ENCODE results near the gene OR10H4. TPM values are rescaled to one million over a fixed set of nuclear protein-coding genes. Genes with fewer than 3 reads are reported as not detected.

The OR10H4 gene
- total and polyA plus RNA-seq, 2 of the 4 experiments (the other 2 are of a cell fraction), result not detected

GRCh38 chr19:15902254-15902653 is 46.6 kb upstream of the OR10H4 start:
- Histone ChIP-seq H3K4ac (ENCODE audit: low read depth, low read length) (no peak overlapping the region), H4K91ac (ENCODE audit: insufficient read depth, low read depth, low read length) (no peak overlapping the region), H3K4me3 (ENCODE audit: insufficient read depth, low read depth, low read length) (no peak overlapping the region), H3K36me3 (ENCODE audit: control insufficient read depth, insufficient read depth, low read length) (no peaks in the 10 kb centered on the region), H2BK5ac (ENCODE audit: low read depth, low read length, poor library complexity, severe bottlenecking) (no peak overlapping the region), H4K20me1 (ENCODE audit: insufficient read depth, low read length) (no peaks in the 10 kb centered on the region), H2BK120ac (ENCODE audit: low read depth, low read length) (no peak overlapping the region), H2AFZ (replicated peaks; ENCODE audit: low read length, poor library complexity) (no peak overlapping the region), H4K5ac (ENCODE audit: low read depth, low read length) (no peak overlapping the region), H3K56ac (ENCODE audit: extremely low read depth, insufficient read depth, low read length) (no peak overlapping the region), H3K27ac (ENCODE audit: insufficient read depth, low read length) (no peak overlapping the region), H4K8ac (ENCODE audit: low read depth in 2 of 2, low read length in 2 of 2) (no peak overlapping the region), H2AK9ac (replicated peaks; ENCODE audit: low read depth, low read length, poor library complexity) (no peak overlapping the region), H2BK15ac (ENCODE audit: low read depth, low read length) (no peak overlapping the region), H3K79me1 (ENCODE audit: low read depth in 1 of 2, low read length in 2 of 2) (no peaks in the 10 kb centered on the region), H3K4me1 (ENCODE audit: control insufficient read depth, insufficient read depth, low read length) (no peaks in the 10 kb centered on the region), H3K9me3 (ENCODE audit: control insufficient read depth, insufficient read depth, low read length) (peaks cover 9% of the 10 kb centered on the region; the same call in 1 of the 2 replicates), H2AK5ac (ENCODE audit: low read depth, low read length) (no peak overlapping the region), H3K4me2 (ENCODE audit: low read depth, low read length) (no peak overlapping the region), H3K14ac (replicated peaks; ENCODE audit: low read depth, low read length) (no peak overlapping the region), H2BK20ac (ENCODE audit: low read depth, low read length) (no peak overlapping the region), H3K9ac (ENCODE audit: low read depth, low read length) (no peak overlapping the region), H3K18ac (ENCODE audit: low read depth, low read length) (no peak overlapping the region), H3K23ac (ENCODE audit: low read depth, low read length) (no peak overlapping the region), H3K27me3 (ENCODE audit: control insufficient read depth, insufficient read depth, low read length) (no peaks in the 10 kb centered on the region), H3K9me1 (ENCODE audit: insufficient read depth, low read length) (no peaks in the 10 kb centered on the region)
- ChIA-PET CTCF (no interaction called here), POLR2A (ENCODE audit: unreplicated experiment) (no interaction called here)
- in situ Hi-C loops (cut with MboI; ENCODE audit: low sequenced_read_pairs), result no loop called here
- dilution Hi-C loops (cut with HindIII; ENCODE audit: low sequenced_read_pairs, unreplicated experiment), result no loop called here
- BruUV-seq (replicated peaks), result no TSS peak
- no peak for ATAC-seq (ENCODE audit: low read depth)
- intact Hi-C loops (cut with micrococcal nuclease), result no loop called here
- no peak for DNase-seq
- TF ChIP-seq MAZ (IDR thresholded peaks at IDR 0.05; ENCODE audit: borderline replicate concordance, low read depth, low read length), result no peak
- no peak for TF ChIP-seq SMC3 (IDR thresholded peaks at IDR 0.05; ENCODE audit: low read depth, low read length)
- TF ChIP-seq BHLHE40 (IDR thresholded peaks at IDR 0.05; ENCODE audit: low read depth, low read length), result no peak
- TF ChIP-seq MXI1 (IDR thresholded peaks at IDR 0.05; ENCODE audit: borderline replicate concordance, low read depth, low read length), result no peak
- no peak for TF ChIP-seq RFX5 (IDR thresholded peaks at IDR 0.05; ENCODE audit: low read depth, low read length)
- no peak for TF ChIP-seq CHD1 (IDR thresholded peaks at IDR 0.05; ENCODE audit: low read depth, low read length)
- TF ChIP-seq, protein P1, sequence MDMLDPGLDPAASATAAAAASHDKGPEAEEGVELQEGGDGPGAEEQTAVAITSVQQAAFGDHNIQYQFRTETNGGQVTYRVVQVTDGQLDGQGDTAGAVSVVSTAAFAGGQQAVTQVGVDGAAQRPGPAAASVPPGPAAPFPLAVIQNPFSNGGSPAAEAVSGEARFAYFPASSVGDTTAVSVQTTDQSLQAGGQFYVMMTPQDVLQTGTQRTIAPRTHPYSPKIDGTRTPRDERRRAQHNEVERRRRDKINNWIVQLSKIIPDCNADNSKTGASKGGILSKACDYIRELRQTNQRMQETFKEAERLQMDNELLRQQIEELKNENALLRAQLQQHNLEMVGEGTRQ (IDR thresholded peaks at IDR 0.05; ENCODE audit: low read depth, low read length), result no peak
- TF ChIP-seq MAFK (IDR thresholded peaks at IDR 0.05; ENCODE audit: low read depth, low read length), result no peak
- TF ChIP-seq CEBPB (IDR thresholded peaks at IDR 0.05; ENCODE audit: low read depth, low read length), result no peak
- no peak for TF ChIP-seq RCOR1 (IDR thresholded peaks at IDR 0.05; ENCODE audit: insufficient replicate concordance, low read length)
- no peak for TF ChIP-seq FOS (IDR thresholded peaks at IDR 0.05; ENCODE audit: low read depth, low read length)
- TF ChIP-seq NFE2L2 (IDR thresholded peaks at IDR 0.05; ENCODE audit: low read depth, low read length), result no peak
- TF ChIP-seq CTCF (conservative IDR thresholded peaks at IDR 0.05; ENCODE audit: low read depth, low read length), result no peak
- TF ChIP-seq RAD21 (IDR thresholded peaks at IDR 0.05; ENCODE audit: low read length), result no peak
- no peak for TF ChIP-seq ELK1 (IDR thresholded peaks at IDR 0.05; ENCODE audit: borderline replicate concordance, low read depth, low read length)
- TF ChIP-seq POLR2A (IDR thresholded peaks at IDR 0.05; ENCODE audit: low read depth, low read length), result no peak
- WGBS, 2 experiments (ENCODE audit: extremely low coverage in 2 of 2, insufficient read length in 1 of 2), result 67% methylated on average over 3 of the region's 11 CpGs; no CpG with 5 or more reads in 1 of the 2 experiments
